Neural progenitor cell (in vitro differentiated cells): ENCODE data around the gene SMURF1. TPM values are rescaled to one million over a fixed set of nuclear protein-coding genes. Genes with fewer than 3 reads are reported as not detected.

Experiments used
- DNase-seq: peaks from one replicate; pipeline ENCODE4 v3.0.0-alpha.2; 2016; ENCODE audit warnings: low spot score
- H2AFZ ChIP-seq: fragments of 200-600 bp; sonication (generic); replicated peaks from 2 replicates; pipeline ENCODE4 v1.6.1; 2016; ENCODE audit warnings: antibody characterized with exemption
- H3F3A ChIP-seq: fragments of 200-600 bp; sonication (generic); 2 replicates; pipeline ENCODE4 v1.6.1; 2016; ENCODE audit warnings: antibody characterized with exemption, low read depth
- H3K27ac ChIP-seq: fragments of 200-600 bp; sonication (generic); 2 replicates; pipeline ENCODE4 v1.5.1; 2016; ENCODE audit warnings: mild to moderate bottlenecking
- H3K27me3 ChIP-seq: fragments of 200-600 bp; sonication (generic); 2 replicates; pipeline ENCODE4 v1.6.1; 2016; ENCODE audit warnings: mild to moderate bottlenecking, moderate library complexity
- H3K36me3 ChIP-seq: fragments of 200-600 bp; sonication (generic); 2 replicates; pipeline ENCODE4 v1.5.1; 2016
- H3K4me1 ChIP-seq: fragments of 200-600 bp; sonication (generic); 2 replicates; pipeline ENCODE4 v1.6.1; 2016; ENCODE audit warnings: mixed run types
- H3K4me2 ChIP-seq: fragments of 200-600 bp; sonication (generic); 2 replicates; pipeline ENCODE4 v1.6.1; 2016
- H3K4me3 ChIP-seq: fragments of 200-600 bp; sonication (generic); 2 replicates; pipeline ENCODE4 v1.5.1; 2016
- H3K79me2 ChIP-seq: fragments of 200-600 bp; sonication (generic); 2 replicates; pipeline ENCODE4 v1.6.1; 2016; ENCODE audit warnings: low read depth
- H3K9ac ChIP-seq: fragments of 200-600 bp; sonication (generic); 2 replicates; pipeline ENCODE4 v1.6.1; 2016
- H3K9me3 ChIP-seq: fragments of 200-600 bp; sonication (generic); 2 replicates; pipeline ENCODE4 v1.5.1; 2016; ENCODE audit warnings: low read depth
- H4K20me1 ChIP-seq: fragments of 200-600 bp; sonication (generic); 2 replicates; pipeline ENCODE4 v1.6.1; 2016; ENCODE audit warnings: low read depth
- H3K27ac Mint-ChIP-seq: 3 replicates; pipeline ENCODE4 v1.8.0; 2021; ENCODE audit warnings: mixed read lengths
- H3K27me3 Mint-ChIP-seq: 2 replicates; pipeline ENCODE4 v1.8.0; 2022; ENCODE audit warnings: low read depth, mild to moderate bottlenecking, inconsistent platforms, moderate library complexity, mixed read lengths; ENCODE audit not compliant: insufficient read depth
- H3K36me3 Mint-ChIP-seq: 3 replicates; pipeline ENCODE4 v1.8.0; 2021; ENCODE audit warnings: mixed read lengths
- H3K4me1 Mint-ChIP-seq: 3 replicates; pipeline ENCODE4 v1.8.0; 2021; ENCODE audit warnings: mixed read lengths
- H3K4me3 Mint-ChIP-seq: 3 replicates; pipeline ENCODE4 v1.8.0; 2021; ENCODE audit warnings: mild to moderate bottlenecking, moderate library complexity, mixed read lengths
- H3K9me3 Mint-ChIP-seq: 3 replicates; pipeline ENCODE4 v1.8.0; 2020; ENCODE audit warnings: mixed read lengths
- CTCF ChIP-seq: fragments of 200-600 bp; sonication (generic); IDR thresholded peaks from 2 replicates; pipeline ENCODE4 v1.5.1; 2017; ENCODE audit warnings: antibody characterized with exemption, mild to moderate bottlenecking
- EZH2 ChIP-seq: fragments of 200-600 bp; sonication (generic); IDR thresholded peaks from 2 replicates; pipeline ENCODE4 v1.6.1; 2017; ENCODE audit warnings: antibody characterized with exemption, mild to moderate bottlenecking, moderate library complexity
- EZH2phosphoT487 ChIP-seq: fragments of 200-600 bp; sonication (generic); IDR thresholded peaks from 2 replicates; pipeline ENCODE4 v1.6.1; 2017; ENCODE audit warnings: antibody characterized with exemption
- total RNA-seq: library from RNA; depleted of rRNA; stranded (reverse); fragments of >200 nt; gene quantifications from 2 replicates; pipeline ENCODE4 v1.2.3, GENCODE V29; 2015; ENCODE audit warnings: low replicate concordance

The SMURF1 gene
- total RNA-seq, 1 donor from 2014 or later = 31.0 TPM

GRCh38 chr7:99131290-99131689 is 12.6 kb downstream of the SMURF1 start:
- Histone ChIP-seq H3K79me2 (peaks cover 100% of the 10 kb centered on the region), H3K36me3 (no peaks in the 10 kb centered on the region), H3K4me3 (no peak overlapping the region), H4K20me1 (peaks cover 55% of the 10 kb centered on the region), H3K9me3 (no peaks in the 10 kb centered on the region), H3F3A (peaks cover 9% of the 10 kb centered on the region), H2AFZ (no peak overlapping the region), H3K27me3 (no peaks in the 10 kb centered on the region), H3K9ac (no peak overlapping the region), H3K27ac (no peak overlapping the region), H3K4me2 (no peak overlapping the region), H3K4me1 (peaks cover 3% of the 10 kb centered on the region)
- Mint-ChIP-seq H3K4me3 (no peak overlapping the region), H3K4me1 (peaks cover 6% of the 10 kb centered on the region), H3K27ac (no peak overlapping the region), H3K9me3 (peaks cover 6% of the 10 kb centered on the region), H3K27me3 (no peaks in the 10 kb centered on the region), H3K36me3 (peaks cover 12% of the 10 kb centered on the region)
- DNase-seq = no peak
- no peak for TF ChIP-seq EZH2phosphoT487
- TF ChIP-seq CTCF = no peak
- TF ChIP-seq EZH2 = no peak

- Histone ChIP-seq H3K27me3 (no peaks in the 10 kb centered on the region), H4K20me1 (peaks cover 68% of the 10 kb centered on the region), H3K36me3 (no peaks in the 10 kb centered on the region), H3K9ac (no peak overlapping the region), H3K79me2 (peaks cover 100% of the 10 kb centered on the region), H3K4me1 (peaks cover 10% of the 10 kb centered on the region), H3F3A (peaks cover 18% of the 10 kb centered on the region), H3K4me2 (no peak overlapping the region), H3K27ac (no peak overlapping the region), H2AFZ (no peak overlapping the region), H3K4me3 (no peak overlapping the region), H3K9me3 (no peaks in the 10 kb centered on the region)
- Mint-ChIP-seq H3K4me3 (no peak overlapping the region), H3K27ac (no peak overlapping the region), H3K4me1 (peaks cover 6% of the 10 kb centered on the region), H3K27me3 (no peaks in the 10 kb centered on the region), H3K9me3 (peaks cover 6% of the 10 kb centered on the region), H3K36me3 (peaks cover 12% of the 10 kb centered on the region)
- no peak for TF ChIP-seq EZH2
- no peak for TF ChIP-seq CTCF
- TF ChIP-seq EZH2phosphoT487 = no peak
- DNase-seq = no peak
These were observed 14.4 kb downstream of the SMURF1 start for GRCh38 chr7:99129536-99129935.

- H4K20me1 ChIP-seq = peaks cover 74% of the 10 kb centered on the region
These were observed 14.9 kb downstream of the SMURF1 start for GRCh38 chr7:99129001-99129400.

More at GRCh38 chr7:99129001-99129400, 14.9 kb downstream of the SMURF1 start:
- TF ChIP-seq CTCF (no peak), EZH2phosphoT487 (no peak), EZH2 (no peak)
- DNase-seq = no peak
- H3K4me3 ChIP-seq = no peak overlapping the region
- H2AFZ ChIP-seq = no peak overlapping the region
- H3K4me1 ChIP-seq = peaks cover 10% of the 10 kb centered on the region
- no peaks in the 10 kb centered on the region for H3K27me3 ChIP-seq
- H3K9ac ChIP-seq = no peak overlapping the region
- peaks cover 12% of the 10 kb centered on the region for H3K36me3 Mint-ChIP-seq
- H3F3A ChIP-seq = peaks cover 18% of the 10 kb centered on the region
- no peak overlapping the region for H3K27ac Mint-ChIP-seq
- no peak overlapping the region for H3K27ac ChIP-seq
- H3K79me2 ChIP-seq = peaks cover 100% of the 10 kb centered on the region
- no peaks in the 10 kb centered on the region for H3K27me3 Mint-ChIP-seq
- H3K4me3 Mint-ChIP-seq = no peak overlapping the region
- H3K9me3 ChIP-seq = no peaks in the 10 kb centered on the region
- no peak overlapping the region for H3K4me2 ChIP-seq
- H3K4me1 Mint-ChIP-seq = peaks cover 6% of the 10 kb centered on the region
- no peaks in the 10 kb centered on the region for H3K36me3 ChIP-seq
- peaks cover 6% of the 10 kb centered on the region for H3K9me3 Mint-ChIP-seq
